Activated naive CD8-positive, alpha-beta T cell (primary cell): ENCODE results near the gene SLC35F1.

Experiments
- H3K27ac Mint-ChIP-seq: one replicate; pipeline ENCODE4 v1.8.0; 2021; ENCODE audit warnings: mixed read lengths
- H3K27me3 Mint-ChIP-seq: one replicate; pipeline ENCODE4 v1.8.0; 2021; ENCODE audit warnings: mixed read lengths
- H3K36me3 Mint-ChIP-seq: one replicate; pipeline ENCODE4 v1.8.0; 2021; ENCODE audit warnings: mixed read lengths
- H3K4me1 Mint-ChIP-seq: one replicate; pipeline ENCODE4 v1.8.0; 2021; ENCODE audit warnings: low read depth, mixed read lengths
- H3K4me3 Mint-ChIP-seq: one replicate; pipeline ENCODE4 v1.8.0; 2021; ENCODE audit warnings: mild to moderate bottlenecking, mixed read lengths
- H3K9me3 Mint-ChIP-seq: one replicate; pipeline ENCODE4 v1.8.0; 2021; ENCODE audit warnings: low read depth, mixed read lengths

The SLC35F1 gene

GRCh38 chr6:118292558-118292957 lies 385.5 kb downstream of the SLC35F1 start:
- no peaks in the 10 kb centered on the region for H3K4me1 Mint-ChIP-seq
- no peaks in the 10 kb centered on the region for H3K36me3 Mint-ChIP-seq
- H3K27ac Mint-ChIP-seq = no peak overlapping the region
- H3K9me3 Mint-ChIP-seq = no peaks in the 10 kb centered on the region
- peaks cover 7% of the 10 kb centered on the region for H3K27me3 Mint-ChIP-seq
- no peak overlapping the region for H3K4me3 Mint-ChIP-seq

- Mint-ChIP-seq H3K27me3 (peaks cover 9% of the 10 kb centered on the region), H3K4me3 (no peak overlapping the region), H3K36me3 (no peaks in the 10 kb centered on the region), H3K9me3 (no peaks in the 10 kb centered on the region), H3K4me1 (no peaks in the 10 kb centered on the region), H3K27ac (no peak overlapping the region)
Measured at GRCh38 chr6:118294906-118295305, 387.8 kb downstream of the SLC35F1 start.

GRCh38 chr6:118295336-118295735 lies 388.3 kb downstream of the SLC35F1 start:
- H3K9me3 Mint-ChIP-seq = no peaks in the 10 kb centered on the region
- H3K4me1 Mint-ChIP-seq = no peaks in the 10 kb centered on the region
- H3K27ac Mint-ChIP-seq = no peak overlapping the region
- H3K27me3 Mint-ChIP-seq = peaks cover 9% of the 10 kb centered on the region
- H3K4me3 Mint-ChIP-seq = no peak overlapping the region
- no peaks in the 10 kb centered on the region for H3K36me3 Mint-ChIP-seq

GRCh38 chr6:118296129-118296901 lies 389.3 kb downstream of the SLC35F1 start:
- no peaks in the 10 kb centered on the region for H3K4me1 Mint-ChIP-seq
- no peak overlapping the region for H3K27ac Mint-ChIP-seq
- H3K27me3 Mint-ChIP-seq = peaks cover 9% of the 10 kb centered on the region
- no peaks in the 10 kb centered on the region for H3K9me3 Mint-ChIP-seq
- H3K4me3 Mint-ChIP-seq = no peak overlapping the region
- no peaks in the 10 kb centered on the region for H3K36me3 Mint-ChIP-seq

- no peaks in the 10 kb centered on the region for H3K9me3 Mint-ChIP-seq
- no peak overlapping the region for H3K4me3 Mint-ChIP-seq
- peaks cover 9% of the 10 kb centered on the region for H3K27me3 Mint-ChIP-seq
- H3K4me1 Mint-ChIP-seq = no peaks in the 10 kb centered on the region
- H3K27ac Mint-ChIP-seq = no peak overlapping the region
- no peaks in the 10 kb centered on the region for H3K36me3 Mint-ChIP-seq
Measured at GRCh38 chr6:118297821-118298220, 390.8 kb downstream of the SLC35F1 start.

GRCh38 chr6:118298476-118299427 lies 391.7 kb downstream of the SLC35F1 start:
- H3K36me3 Mint-ChIP-seq = no peaks in the 10 kb centered on the region
- H3K9me3 Mint-ChIP-seq = no peaks in the 10 kb centered on the region
- no peaks in the 10 kb centered on the region for H3K4me1 Mint-ChIP-seq
- peaks cover 9% of the 10 kb centered on the region for H3K27me3 Mint-ChIP-seq
- no peak overlapping the region for H3K27ac Mint-ChIP-seq
- H3K4me3 Mint-ChIP-seq = no peak overlapping the region

- no peaks in the 10 kb centered on the region for H3K4me1 Mint-ChIP-seq
- H3K27ac Mint-ChIP-seq = no peak overlapping the region
- H3K9me3 Mint-ChIP-seq = no peaks in the 10 kb centered on the region
- peaks cover under 1% of the 10 kb centered on the region for H3K36me3 Mint-ChIP-seq
- no peak overlapping the region for H3K4me3 Mint-ChIP-seq
- peaks cover 9% of the 10 kb centered on the region for H3K27me3 Mint-ChIP-seq
Measured at GRCh38 chr6:118299457-118299856, 392.4 kb downstream of the SLC35F1 start.

GRCh38 chr6:118304321-118304720 lies 397.3 kb downstream of the SLC35F1 start:
- no peak overlapping the region for H3K4me3 Mint-ChIP-seq
- peaks cover 3% of the 10 kb centered on the region for H3K27me3 Mint-ChIP-seq
- H3K36me3 Mint-ChIP-seq = peaks cover 3% of the 10 kb centered on the region
- no peak overlapping the region for H3K27ac Mint-ChIP-seq
- H3K9me3 Mint-ChIP-seq = no peaks in the 10 kb centered on the region
- no peaks in the 10 kb centered on the region for H3K4me1 Mint-ChIP-seq

- Mint-ChIP-seq H3K4me1 (no peaks in the 10 kb centered on the region), H3K36me3 (peaks cover 3% of the 10 kb centered on the region), H3K27me3 (peaks cover 3% of the 10 kb centered on the region), H3K4me3 (no peak overlapping the region), H3K9me3 (no peaks in the 10 kb centered on the region), H3K27ac (no peak overlapping the region)
Measured at GRCh38 chr6:118305081-118305480, 398.0 kb downstream of the SLC35F1 start.

- Mint-ChIP-seq H3K27ac (no peak overlapping the region), H3K9me3 (no peaks in the 10 kb centered on the region), H3K4me3 (no peak overlapping the region), H3K4me1 (no peaks in the 10 kb centered on the region), H3K27me3 (peaks cover 3% of the 10 kb centered on the region), H3K36me3 (peaks cover 3% of the 10 kb centered on the region)
Measured at GRCh38 chr6:118306392-118307238, 399.6 kb downstream of the SLC35F1 start.

GRCh38 chr6:118307581-118307980 lies 400.5 kb downstream of the SLC35F1 start:
- peaks cover 3% of the 10 kb centered on the region for H3K36me3 Mint-ChIP-seq
- peaks cover 3% of the 10 kb centered on the region for H3K27me3 Mint-ChIP-seq
- H3K27ac Mint-ChIP-seq = no peak overlapping the region
- no peak overlapping the region for H3K4me3 Mint-ChIP-seq
- H3K4me1 Mint-ChIP-seq = no peaks in the 10 kb centered on the region
- H3K9me3 Mint-ChIP-seq = no peaks in the 10 kb centered on the region

- no peaks in the 10 kb centered on the region for H3K9me3 Mint-ChIP-seq
- peaks cover 2% of the 10 kb centered on the region for H3K27me3 Mint-ChIP-seq
- no peak overlapping the region for H3K27ac Mint-ChIP-seq
- H3K36me3 Mint-ChIP-seq = peaks cover 2% of the 10 kb centered on the region
- H3K4me3 Mint-ChIP-seq = no peak overlapping the region
- H3K4me1 Mint-ChIP-seq = no peaks in the 10 kb centered on the region
Measured at GRCh38 chr6:118309337-118310093, 402.5 kb downstream of the SLC35F1 start.

GRCh38 chr6:118313208-118313607 lies 406.1 kb downstream of the SLC35F1 start:
- H3K36me3 Mint-ChIP-seq = no peaks in the 10 kb centered on the region
- H3K4me1 Mint-ChIP-seq = no peaks in the 10 kb centered on the region
- H3K9me3 Mint-ChIP-seq = no peaks in the 10 kb centered on the region
- no peaks in the 10 kb centered on the region for H3K27me3 Mint-ChIP-seq
- H3K4me3 Mint-ChIP-seq = no peak overlapping the region
- H3K27ac Mint-ChIP-seq = no peak overlapping the region

- Mint-ChIP-seq H3K27ac (no peak overlapping the region), H3K36me3 (no peaks in the 10 kb centered on the region), H3K4me3 (no peak overlapping the region), H3K4me1 (no peaks in the 10 kb centered on the region), H3K27me3 (no peaks in the 10 kb centered on the region), H3K9me3 (no peaks in the 10 kb centered on the region)
Measured at GRCh38 chr6:118313762-118314161, 406.7 kb downstream of the SLC35F1 start.
